ENCODE data around the gene ADCY6.

DNA sequence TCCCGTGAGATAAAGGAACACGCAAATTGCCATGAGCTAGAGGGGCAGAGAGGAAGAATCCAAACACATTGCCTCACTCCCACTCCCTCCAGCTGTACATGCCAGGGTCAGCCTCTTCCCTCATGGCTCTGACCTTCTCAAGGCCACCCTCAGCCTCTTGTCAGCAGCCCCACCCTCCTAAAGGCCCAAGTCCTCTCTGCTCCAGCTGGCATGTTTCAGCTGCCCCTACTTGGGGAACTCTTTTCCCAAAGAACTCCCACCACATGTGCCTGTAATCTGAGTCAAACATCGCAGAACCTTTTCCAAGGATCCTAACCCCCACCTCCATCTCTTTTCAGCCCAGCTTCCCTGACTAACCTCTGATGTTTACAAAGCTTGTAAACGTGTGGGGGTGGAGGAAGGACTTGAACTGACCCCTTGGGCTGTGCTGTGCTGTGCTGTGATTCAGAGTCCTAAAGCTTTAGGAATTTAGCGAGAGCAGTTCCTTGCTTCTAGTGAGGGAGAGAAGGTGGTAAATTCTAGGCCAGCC is 22.1 kb upstream of the ADCY6 start:
- TF ChIP-seq, protein P1, sequence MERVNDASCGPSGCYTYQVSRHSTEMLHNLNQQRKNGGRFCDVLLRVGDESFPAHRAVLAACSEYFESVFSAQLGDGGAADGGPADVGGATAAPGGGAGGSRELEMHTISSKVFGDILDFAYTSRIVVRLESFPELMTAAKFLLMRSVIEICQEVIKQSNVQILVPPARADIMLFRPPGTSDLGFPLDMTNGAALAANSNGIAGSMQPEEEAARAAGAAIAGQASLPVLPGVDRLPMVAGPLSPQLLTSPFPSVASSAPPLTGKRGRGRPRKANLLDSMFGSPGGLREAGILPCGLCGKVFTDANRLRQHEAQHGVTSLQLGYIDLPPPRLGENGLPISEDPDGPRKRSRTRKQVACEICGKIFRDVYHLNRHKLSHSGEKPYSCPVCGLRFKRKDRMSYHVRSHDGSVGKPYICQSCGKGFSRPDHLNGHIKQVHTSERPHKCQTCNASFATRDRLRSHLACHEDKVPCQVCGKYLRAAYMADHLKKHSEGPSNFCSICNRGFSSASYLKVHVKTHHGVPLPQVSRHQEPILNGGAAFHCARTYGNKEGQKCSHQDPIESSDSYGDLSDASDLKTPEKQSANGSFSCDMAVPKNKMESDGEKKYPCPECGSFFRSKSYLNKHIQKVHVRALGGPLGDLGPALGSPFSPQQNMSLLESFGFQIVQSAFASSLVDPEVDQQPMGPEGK (CRISPR knock-in tag; IDR thresholded peaks at IDR 0.05; ENCODE audit: borderline replicate concordance): no peak
- no peak for TF ChIP-seq ARNTL (CRISPR knock-in tag; IDR thresholded peaks at IDR 0.05; ENCODE audit: borderline replicate concordance, low read depth)
- TF ChIP-seq ZFP3 (CRISPR knock-in tag; IDR thresholded peaks at IDR 0.05): no peak
- no peak for TF ChIP-seq RARB (CRISPR knock-in tag; IDR thresholded peaks at IDR 0.05)
- TF ChIP-seq, protein P2, sequence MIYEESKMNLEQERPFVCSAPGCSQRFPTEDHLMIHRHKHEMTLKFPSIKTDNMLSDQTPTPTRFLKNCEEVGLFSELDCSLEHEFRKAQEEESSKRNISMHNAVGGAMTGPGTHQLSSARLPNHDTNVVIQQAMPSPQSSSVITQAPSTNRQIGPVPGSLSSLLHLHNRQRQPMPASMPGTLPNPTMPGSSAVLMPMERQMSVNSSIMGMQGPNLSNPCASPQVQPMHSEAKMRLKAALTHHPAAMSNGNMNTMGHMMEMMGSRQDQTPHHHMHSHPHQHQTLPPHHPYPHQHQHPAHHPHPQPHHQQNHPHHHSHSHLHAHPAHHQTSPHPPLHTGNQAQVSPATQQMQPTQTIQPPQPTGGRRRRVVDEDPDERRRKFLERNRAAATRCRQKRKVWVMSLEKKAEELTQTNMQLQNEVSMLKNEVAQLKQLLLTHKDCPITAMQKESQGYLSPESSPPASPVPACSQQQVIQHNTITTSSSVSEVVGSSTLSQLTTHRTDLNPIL (CRISPR knock-in tag; IDR thresholded peaks at IDR 0.05; ENCODE audit: low read depth): no peak
- no peak for TF ChIP-seq ZC3H10 (CRISPR knock-in tag; IDR thresholded peaks at IDR 0.05)
- TF ChIP-seq PPARA (CRISPR knock-in tag; IDR thresholded peaks at IDR 0.05; ENCODE audit: borderline replicate concordance): no peak
- no peak for TF ChIP-seq ZNF8 (CRISPR knock-in tag; IDR thresholded peaks at IDR 0.05)
- TF ChIP-seq, protein P3, sequence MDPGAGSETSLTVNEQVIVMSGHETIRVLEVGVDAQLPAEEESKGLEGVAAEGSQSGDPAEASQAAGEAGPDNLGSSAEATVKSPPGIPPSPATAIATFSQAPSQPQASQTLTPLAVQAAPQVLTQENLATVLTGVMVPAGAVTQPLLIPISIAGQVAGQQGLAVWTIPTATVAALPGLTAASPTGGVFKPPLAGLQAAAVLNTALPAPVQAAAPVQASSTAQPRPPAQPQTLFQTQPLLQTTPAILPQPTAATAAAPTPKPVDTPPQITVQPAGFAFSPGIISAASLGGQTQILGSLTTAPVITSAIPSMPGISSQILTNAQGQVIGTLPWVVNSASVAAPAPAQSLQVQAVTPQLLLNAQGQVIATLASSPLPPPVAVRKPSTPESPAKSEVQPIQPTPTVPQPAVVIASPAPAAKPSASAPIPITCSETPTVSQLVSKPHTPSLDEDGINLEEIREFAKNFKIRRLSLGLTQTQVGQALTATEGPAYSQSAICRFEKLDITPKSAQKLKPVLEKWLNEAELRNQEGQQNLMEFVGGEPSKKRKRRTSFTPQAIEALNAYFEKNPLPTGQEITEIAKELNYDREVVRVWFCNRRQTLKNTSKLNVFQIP (CRISPR knock-in tag; IDR thresholded peaks at IDR 0.05; ENCODE audit: borderline replicate concordance, low read depth): no peak
- no peak for TF ChIP-seq ISL1 (CRISPR knock-in tag; IDR thresholded peaks at IDR 0.05)
- TF ChIP-seq ZFP30 (CRISPR knock-in tag; IDR thresholded peaks at IDR 0.05): no peak

Measured in SK-N-SH treated with all-trans-retinoic acid at 6 μM for 48 hours (cell line).